GM12873 (cell line): Measurements from ENCODE around the gene DHX16.

Source experiments
- TF ChIP-seq, protein P1 (sequence below): IDR thresholded peaks from 2 replicates; pipeline ENCODE4 v1.5.1; 2012; ENCODE audit warnings: low read depth, mild to moderate bottlenecking, moderate library complexity, low read length, control low read depth; ENCODE audit not compliant: insufficient read depth; ENCODE audit errors: missing control alignments

The DHX16 gene

DNA sequence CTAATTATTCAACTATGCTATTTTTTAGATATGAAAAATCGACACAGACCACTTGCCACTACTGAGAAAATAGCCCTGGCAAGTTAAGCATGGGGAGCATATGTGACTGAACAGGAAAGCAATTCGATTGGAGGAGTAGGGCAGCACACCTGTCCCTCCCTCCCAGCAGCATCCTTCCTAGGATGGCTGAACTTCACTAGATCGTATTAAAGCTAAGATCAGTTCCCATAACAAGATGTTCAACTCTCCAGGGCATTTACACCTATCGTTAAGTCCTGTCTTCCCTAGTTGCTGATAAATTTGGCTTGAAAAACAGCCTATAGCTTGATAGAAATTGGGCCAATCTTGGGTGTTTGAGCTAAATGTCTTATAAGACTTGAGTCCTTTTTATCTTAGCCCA lies 62.7 kb downstream of the DHX16 start:
- TF ChIP-seq, protein P1, sequence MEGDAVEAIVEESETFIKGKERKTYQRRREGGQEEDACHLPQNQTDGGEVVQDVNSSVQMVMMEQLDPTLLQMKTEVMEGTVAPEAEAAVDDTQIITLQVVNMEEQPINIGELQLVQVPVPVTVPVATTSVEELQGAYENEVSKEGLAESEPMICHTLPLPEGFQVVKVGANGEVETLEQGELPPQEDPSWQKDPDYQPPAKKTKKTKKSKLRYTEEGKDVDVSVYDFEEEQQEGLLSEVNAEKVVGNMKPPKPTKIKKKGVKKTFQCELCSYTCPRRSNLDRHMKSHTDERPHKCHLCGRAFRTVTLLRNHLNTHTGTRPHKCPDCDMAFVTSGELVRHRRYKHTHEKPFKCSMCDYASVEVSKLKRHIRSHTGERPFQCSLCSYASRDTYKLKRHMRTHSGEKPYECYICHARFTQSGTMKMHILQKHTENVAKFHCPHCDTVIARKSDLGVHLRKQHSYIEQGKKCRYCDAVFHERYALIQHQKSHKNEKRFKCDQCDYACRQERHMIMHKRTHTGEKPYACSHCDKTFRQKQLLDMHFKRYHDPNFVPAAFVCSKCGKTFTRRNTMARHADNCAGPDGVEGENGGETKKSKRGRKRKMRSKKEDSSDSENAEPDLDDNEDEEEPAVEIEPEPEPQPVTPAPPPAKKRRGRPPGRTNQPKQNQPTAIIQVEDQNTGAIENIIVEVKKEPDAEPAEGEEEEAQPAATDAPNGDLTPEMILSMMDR = no peak

DNA sequence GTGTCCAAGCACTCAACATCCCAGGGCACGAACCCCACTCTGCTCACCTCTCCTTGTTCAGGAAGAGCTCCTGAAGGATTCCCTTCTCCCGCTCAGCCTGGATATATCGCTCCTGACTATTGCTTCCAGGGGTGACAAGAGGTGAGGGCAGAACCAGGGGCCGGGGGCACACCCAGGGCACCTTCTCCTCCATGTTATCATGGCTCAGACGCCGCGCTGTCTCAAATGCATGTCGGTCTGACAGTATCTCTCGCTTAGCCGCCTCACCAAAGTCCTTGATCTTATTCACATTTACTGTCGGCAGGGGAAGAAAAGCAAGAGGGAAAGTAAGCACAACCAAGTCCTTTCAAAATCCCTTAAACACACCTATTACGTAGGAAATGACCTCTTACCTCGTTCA lies 68.8 kb downstream of the DHX16 start:
- TF ChIP-seq, protein P1 = no peak
